Measurements from ENCODE around the gene RAD52. TPM values are rescaled to one million over a fixed set of nuclear protein-coding genes. Genes with fewer than 3 reads are reported as not detected.

The RAD52 gene
- total RNA-seq, 1 experiment from 2014 or later = 19.2 TPM

DNA sequence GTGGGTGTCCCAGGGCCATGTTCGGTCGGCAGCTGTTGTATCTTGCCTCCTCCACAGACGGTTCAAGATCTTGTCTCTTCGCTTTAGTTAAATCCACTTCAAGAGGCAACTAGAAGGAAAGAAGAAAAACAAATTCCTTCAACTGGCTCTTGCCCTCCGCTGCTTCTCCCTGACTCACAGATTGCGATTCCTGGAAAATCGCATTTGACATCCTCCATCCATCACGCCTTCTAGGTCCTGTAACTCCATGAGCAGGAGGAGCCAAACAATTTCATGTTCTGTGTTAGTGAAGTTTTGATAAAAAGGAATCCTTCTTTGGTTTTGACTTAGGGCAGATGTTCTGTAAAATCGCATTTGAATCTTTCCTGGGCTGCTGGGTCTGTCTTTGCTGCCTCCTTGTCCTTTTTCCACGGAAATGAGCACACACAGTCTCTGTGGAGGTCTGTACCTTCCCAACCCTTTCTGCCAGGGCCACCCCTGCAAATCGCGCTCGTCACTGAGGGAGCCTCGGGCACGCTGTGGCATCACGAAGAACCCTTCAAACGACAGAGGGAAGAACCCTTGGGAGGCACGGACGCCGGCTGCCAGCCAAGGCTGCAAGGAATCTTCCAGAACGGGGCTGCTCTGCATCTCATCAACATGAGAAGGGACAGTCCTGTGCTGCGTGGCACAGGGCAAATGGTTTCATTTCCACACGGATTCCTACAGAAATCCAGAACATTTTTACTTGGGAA, 32.6 kb downstream of the RAD52 start:
- ChIA-PET POLR2A (no interaction called here), CTCF (interaction anchor here (0.9 kb wide), 1 partner anchor 18 kb away, joined by 4 read pairs; no protein-coding TSS in a partner anchor)
- H3K36me3 Mint-ChIP-seq = peaks cover 69% of the 10 kb centered on the region
- H3K9me3 Mint-ChIP-seq = no peaks in the 10 kb centered on the region
- H3K27ac Mint-ChIP-seq = peak overlapping the region; percentile 78
- DNase-seq (ENCODE audit: low spot score) = no peak
- TF ChIP-seq, protein P1, sequence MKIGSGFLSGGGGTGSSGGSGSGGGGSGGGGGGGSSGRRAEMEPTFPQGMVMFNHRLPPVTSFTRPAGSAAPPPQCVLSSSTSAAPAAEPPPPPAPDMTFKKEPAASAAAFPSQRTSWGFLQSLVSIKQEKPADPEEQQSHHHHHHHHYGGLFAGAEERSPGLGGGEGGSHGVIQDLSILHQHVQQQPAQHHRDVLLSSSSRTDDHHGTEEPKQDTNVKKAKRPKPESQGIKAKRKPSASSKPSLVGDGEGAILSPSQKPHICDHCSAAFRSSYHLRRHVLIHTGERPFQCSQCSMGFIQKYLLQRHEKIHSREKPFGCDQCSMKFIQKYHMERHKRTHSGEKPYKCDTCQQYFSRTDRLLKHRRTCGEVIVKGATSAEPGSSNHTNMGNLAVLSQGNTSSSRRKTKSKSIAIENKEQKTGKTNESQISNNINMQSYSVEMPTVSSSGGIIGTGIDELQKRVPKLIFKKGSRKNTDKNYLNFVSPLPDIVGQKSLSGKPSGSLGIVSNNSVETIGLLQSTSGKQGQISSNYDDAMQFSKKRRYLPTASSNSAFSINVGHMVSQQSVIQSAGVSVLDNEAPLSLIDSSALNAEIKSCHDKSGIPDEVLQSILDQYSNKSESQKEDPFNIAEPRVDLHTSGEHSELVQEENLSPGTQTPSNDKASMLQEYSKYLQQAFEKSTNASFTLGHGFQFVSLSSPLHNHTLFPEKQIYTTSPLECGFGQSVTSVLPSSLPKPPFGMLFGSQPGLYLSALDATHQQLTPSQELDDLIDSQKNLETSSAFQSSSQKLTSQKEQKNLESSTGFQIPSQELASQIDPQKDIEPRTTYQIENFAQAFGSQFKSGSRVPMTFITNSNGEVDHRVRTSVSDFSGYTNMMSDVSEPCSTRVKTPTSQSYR (CRISPR knock-in tag; IDR thresholded peaks at IDR 0.05) = no peak
- TF ChIP-seq MXD4 (CRISPR knock-in tag; IDR thresholded peaks at IDR 0.05; ENCODE audit: borderline replicate concordance) (no peak), ELF4 (CRISPR knock-in tag; IDR thresholded peaks at IDR 0.05; ENCODE audit: low read depth) (no peak), FOXP1 (CRISPR knock-in tag; IDR thresholded peaks at IDR 0.05; ENCODE audit: borderline replicate concordance) (no peak), NR3C1 (CRISPR knock-in tag; conservative IDR thresholded peaks at IDR 0.05; ENCODE audit: low read depth) (no peak), SMAD4 (CRISPR knock-in tag; IDR thresholded peaks at IDR 0.05) (no peak)
- TF ChIP-seq, protein P2, sequence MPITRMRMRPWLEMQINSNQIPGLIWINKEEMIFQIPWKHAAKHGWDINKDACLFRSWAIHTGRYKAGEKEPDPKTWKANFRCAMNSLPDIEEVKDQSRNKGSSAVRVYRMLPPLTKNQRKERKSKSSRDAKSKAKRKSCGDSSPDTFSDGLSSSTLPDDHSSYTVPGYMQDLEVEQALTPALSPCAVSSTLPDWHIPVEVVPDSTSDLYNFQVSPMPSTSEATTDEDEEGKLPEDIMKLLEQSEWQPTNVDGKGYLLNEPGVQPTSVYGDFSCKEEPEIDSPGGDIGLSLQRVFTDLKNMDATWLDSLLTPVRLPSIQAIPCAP (CRISPR knock-in tag; IDR thresholded peaks at IDR 0.05) = no peak
- TF ChIP-seq, protein P3, sequence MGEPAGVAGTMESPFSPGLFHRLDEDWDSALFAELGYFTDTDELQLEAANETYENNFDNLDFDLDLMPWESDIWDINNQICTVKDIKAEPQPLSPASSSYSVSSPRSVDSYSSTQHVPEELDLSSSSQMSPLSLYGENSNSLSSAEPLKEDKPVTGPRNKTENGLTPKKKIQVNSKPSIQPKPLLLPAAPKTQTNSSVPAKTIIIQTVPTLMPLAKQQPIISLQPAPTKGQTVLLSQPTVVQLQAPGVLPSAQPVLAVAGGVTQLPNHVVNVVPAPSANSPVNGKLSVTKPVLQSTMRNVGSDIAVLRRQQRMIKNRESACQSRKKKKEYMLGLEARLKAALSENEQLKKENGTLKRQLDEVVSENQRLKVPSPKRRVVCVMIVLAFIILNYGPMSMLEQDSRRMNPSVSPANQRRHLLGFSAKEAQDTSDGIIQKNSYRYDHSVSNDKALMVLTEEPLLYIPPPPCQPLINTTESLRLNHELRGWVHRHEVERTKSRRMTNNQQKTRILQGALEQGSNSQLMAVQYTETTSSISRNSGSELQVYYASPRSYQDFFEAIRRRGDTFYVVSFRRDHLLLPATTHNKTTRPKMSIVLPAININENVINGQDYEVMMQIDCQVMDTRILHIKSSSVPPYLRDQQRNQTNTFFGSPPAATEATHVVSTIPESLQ (CRISPR knock-in tag; IDR thresholded peaks at IDR 0.05) = no peak
- TF ChIP-seq, protein P4, sequence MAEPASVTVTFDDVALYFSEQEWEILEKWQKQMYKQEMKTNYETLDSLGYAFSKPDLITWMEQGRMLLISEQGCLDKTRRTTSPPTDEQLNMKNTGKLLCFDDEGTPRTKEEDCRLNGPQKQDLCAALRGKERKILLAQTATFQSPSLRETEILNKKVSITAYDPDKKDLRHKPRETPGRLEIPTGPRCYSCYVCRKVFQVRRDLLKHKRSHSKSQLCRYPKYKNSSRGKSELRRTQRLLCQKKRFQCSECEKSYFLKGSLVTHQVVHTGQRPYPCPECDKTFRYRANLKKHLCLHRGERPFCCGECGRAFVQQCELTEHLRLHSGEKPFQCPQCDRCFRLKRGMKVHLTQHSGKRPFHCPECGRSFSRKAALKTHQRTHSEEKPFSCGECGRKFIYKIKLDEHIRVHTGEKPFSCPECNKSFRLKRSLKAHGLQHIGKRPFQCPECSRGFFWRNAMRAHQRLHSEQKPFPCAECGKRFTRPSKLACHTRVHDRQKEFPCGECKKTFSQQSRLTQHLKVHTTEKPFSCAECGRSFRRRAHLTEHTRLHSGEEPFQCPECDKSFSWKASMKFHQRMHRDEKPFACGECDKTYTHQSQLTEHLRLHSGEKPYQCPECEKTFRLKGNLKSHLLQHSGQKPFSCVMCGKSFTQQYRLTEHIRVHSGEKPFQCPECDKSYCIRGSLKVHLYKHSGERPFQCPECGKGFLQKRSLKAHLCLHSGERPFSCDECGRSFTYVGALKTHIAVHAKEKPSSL (CRISPR knock-in tag; conservative IDR thresholded peaks at IDR 0.05) = no peak
- H3K4me3 Mint-ChIP-seq = no peak overlapping the region
- H3K27me3 Mint-ChIP-seq (ENCODE audit: low read depth) = no peaks in the 10 kb centered on the region
- ATAC-seq = no peak
- H3K4me1 Mint-ChIP-seq = peaks cover 37% of the 10 kb centered on the region

DNA sequence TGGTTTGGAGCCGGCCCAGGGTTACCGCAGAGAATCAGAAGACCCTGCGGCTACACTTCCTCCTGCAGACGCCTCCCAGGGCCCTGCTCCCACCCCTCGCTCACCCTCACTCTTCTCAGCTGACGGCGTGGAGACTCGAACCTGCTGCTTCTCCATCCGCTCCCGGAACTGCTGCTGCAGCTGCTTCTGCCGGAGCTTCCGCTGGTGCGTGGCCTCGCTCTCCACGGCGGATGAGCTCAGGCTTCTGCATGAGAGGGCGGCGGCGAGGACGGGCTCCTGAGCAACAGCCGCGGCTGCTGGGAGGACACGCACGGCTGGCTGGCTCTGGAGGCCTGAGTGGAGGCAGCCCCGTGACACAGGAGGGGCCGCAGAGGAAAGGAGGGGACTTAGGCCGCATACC, 33.3 kb downstream of the RAD52 start:
- no peaks in the 10 kb centered on the region for H3K9me3 Mint-ChIP-seq
- POLR2A ChIA-PET = no interaction called here
- no peaks in the 10 kb centered on the region for H3K27me3 Mint-ChIP-seq (ENCODE audit: low read depth)
- peaks cover 37% of the 10 kb centered on the region for H3K4me1 Mint-ChIP-seq
- peak; percentile 31; the same call in 1 of the 2 replicates for ATAC-seq
- DNase-seq (ENCODE audit: low spot score) = no peak
- CTCF ChIA-PET = no interaction called here
- H3K4me3 Mint-ChIP-seq = peak overlapping the region; percentile 25; the same call in 1 of the 2 replicates
- peak overlapping the region; percentile 78 for H3K27ac Mint-ChIP-seq
- peaks cover 69% of the 10 kb centered on the region for H3K36me3 Mint-ChIP-seq
- TF ChIP-seq NR3C1 (CRISPR knock-in tag; conservative IDR thresholded peaks at IDR 0.05; ENCODE audit: low read depth) (no peak), ETV6 (CRISPR knock-in tag; IDR thresholded peaks at IDR 0.05) (no peak), MXD4 (CRISPR knock-in tag; IDR thresholded peaks at IDR 0.05; ENCODE audit: borderline replicate concordance) (no peak), MYBL2 (CRISPR knock-in tag; IDR thresholded peaks at IDR 0.05) (no peak)
- TF ChIP-seq, protein P5, sequence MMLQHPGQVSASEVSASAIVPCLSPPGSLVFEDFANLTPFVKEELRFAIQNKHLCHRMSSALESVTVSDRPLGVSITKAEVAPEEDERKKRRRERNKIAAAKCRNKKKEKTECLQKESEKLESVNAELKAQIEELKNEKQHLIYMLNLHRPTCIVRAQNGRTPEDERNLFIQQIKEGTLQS (CRISPR knock-in tag; conservative IDR thresholded peaks at IDR 0.05) = no peak
- TF ChIP-seq, protein P6, sequence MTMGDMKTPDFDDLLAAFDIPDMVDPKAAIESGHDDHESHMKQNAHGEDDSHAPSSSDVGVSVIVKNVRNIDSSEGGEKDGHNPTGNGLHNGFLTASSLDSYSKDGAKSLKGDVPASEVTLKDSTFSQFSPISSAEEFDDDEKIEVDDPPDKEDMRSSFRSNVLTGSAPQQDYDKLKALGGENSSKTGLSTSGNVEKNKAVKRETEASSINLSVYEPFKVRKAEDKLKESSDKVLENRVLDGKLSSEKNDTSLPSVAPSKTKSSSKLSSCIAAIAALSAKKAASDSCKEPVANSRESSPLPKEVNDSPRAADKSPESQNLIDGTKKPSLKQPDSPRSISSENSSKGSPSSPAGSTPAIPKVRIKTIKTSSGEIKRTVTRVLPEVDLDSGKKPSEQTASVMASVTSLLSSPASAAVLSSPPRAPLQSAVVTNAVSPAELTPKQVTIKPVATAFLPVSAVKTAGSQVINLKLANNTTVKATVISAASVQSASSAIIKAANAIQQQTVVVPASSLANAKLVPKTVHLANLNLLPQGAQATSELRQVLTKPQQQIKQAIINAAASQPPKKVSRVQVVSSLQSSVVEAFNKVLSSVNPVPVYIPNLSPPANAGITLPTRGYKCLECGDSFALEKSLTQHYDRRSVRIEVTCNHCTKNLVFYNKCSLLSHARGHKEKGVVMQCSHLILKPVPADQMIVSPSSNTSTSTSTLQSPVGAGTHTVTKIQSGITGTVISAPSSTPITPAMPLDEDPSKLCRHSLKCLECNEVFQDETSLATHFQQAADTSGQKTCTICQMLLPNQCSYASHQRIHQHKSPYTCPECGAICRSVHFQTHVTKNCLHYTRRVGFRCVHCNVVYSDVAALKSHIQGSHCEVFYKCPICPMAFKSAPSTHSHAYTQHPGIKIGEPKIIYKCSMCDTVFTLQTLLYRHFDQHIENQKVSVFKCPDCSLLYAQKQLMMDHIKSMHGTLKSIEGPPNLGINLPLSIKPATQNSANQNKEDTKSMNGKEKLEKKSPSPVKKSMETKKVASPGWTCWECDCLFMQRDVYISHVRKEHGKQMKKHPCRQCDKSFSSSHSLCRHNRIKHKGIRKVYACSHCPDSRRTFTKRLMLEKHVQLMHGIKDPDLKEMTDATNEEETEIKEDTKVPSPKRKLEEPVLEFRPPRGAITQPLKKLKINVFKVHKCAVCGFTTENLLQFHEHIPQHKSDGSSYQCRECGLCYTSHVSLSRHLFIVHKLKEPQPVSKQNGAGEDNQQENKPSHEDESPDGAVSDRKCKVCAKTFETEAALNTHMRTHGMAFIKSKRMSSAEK (CRISPR knock-in tag; IDR thresholded peaks at IDR 0.05; ENCODE audit: borderline replicate concordance) = no peak
- TF ChIP-seq, protein P7, sequence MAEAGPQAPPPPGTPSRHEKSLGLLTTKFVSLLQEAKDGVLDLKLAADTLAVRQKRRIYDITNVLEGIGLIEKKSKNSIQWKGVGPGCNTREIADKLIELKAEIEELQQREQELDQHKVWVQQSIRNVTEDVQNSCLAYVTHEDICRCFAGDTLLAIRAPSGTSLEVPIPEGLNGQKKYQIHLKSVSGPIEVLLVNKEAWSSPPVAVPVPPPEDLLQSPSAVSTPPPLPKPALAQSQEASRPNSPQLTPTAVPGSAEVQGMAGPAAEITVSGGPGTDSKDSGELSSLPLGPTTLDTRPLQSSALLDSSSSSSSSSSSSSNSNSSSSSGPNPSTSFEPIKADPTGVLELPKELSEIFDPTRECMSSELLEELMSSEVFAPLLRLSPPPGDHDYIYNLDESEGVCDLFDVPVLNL (CRISPR knock-in tag; IDR thresholded peaks at IDR 0.05; ENCODE audit: borderline replicate concordance, low read depth) = no peak
- TF ChIP-seq, protein P8, sequence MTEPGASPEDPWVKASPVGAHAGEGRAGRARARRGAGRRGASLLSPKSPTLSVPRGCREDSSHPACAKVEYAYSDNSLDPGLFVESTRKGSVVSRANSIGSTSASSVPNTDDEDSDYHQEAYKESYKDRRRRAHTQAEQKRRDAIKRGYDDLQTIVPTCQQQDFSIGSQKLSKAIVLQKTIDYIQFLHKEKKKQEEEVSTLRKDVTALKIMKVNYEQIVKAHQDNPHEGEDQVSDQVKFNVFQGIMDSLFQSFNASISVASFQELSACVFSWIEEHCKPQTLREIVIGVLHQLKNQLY (CRISPR knock-in tag; IDR thresholded peaks at IDR 0.05) = no peak

All from WTC11 (cell line).